A375 (cell line): ENCODE results near the gene TLCD2. TPM values are rescaled to one million over a fixed set of nuclear protein-coding genes. Genes with fewer than 3 reads are reported as not detected.

Experiments
- total RNA-seq: library from RNA; depleted of rRNA; stranded (reverse); fragments of >200 nt; shearing (Covaris generic); gene quantifications from 2 replicates; pipeline ENCODE4 v1.2.3, GENCODE V29; 2014; rRNA removed

The TLCD2 gene
- total RNA-seq = 2.9 and 3.1 TPM in 2 replicates

GRCh38 chr17:1709971-1710806, at the start of gene TLCD2:
Gene TLCD2 (minus strand): TSS chr17:1710377. CDS start chr17:1710242, 135 bp downstream.

GRCh38 chr17:1742371-1743087, 32.4 kb upstream of the TLCD2 start, which contains the start of gene SERPINF2:
Gene SERPINF2 (plus strand): TSS chr17:1742871. CDS start chr17:1744996, 2,125 bp downstream.

GRCh38 chr17:1724351-1724868, 14.2 kb upstream of the TLCD2 start, which contains the start of gene WDR81:
Gene WDR81 (plus strand): TSS chr17:1724704. CDS start chr17:1724960, 256 bp downstream.

GRCh38 chr17:1684378-1685189, 25.6 kb downstream of the TLCD2 start, which contains the start of gene PRPF8:
Gene PRPF8 (minus strand): TSS chr17:1684867. CDS start chr17:1684571, 296 bp downstream.

Other genes with a start within 250 kb of the TLCD2 start
- gene MYO1C, start 217.7 kb downstream of the TLCD2 start, total RNA-seq = 104 and 107 TPM in 2 replicates
- gene INPP5K, start 193.8 kb downstream of the TLCD2 start, total RNA-seq = 61.0 and 73.0 TPM in 2 replicates
- 40.1 and 46.4 TPM in 2 replicates for gene PITPNA, start 147.6 kb downstream of the TLCD2 start, total RNA-seq
- 0.77 and 1.4 TPM in 2 replicates for gene SLC43A2, start 81.5 kb downstream of the TLCD2 start, total RNA-seq
- gene SCARF1, start 64.6 kb downstream of the TLCD2 start, total RNA-seq = 0.19 and 0.41 TPM in 2 replicates
- 13.8 and 17.3 TPM in 2 replicates for gene RILP, start 60.5 kb downstream of the TLCD2 start, total RNA-seq
- 113 and 118 TPM in 2 replicates for gene PRPF8, start 25.5 kb downstream of the TLCD2 start, total RNA-seq
- gene WDR81, start 14.3 kb upstream of the TLCD2 start, total RNA-seq = 18.7 and 26.5 TPM in 2 replicates
- 0.49 and 0.98 TPM in 2 replicates for gene SERPINF2, start 32.5 kb upstream of the TLCD2 start, total RNA-seq
- gene SERPINF1, start 51.7 kb upstream of the TLCD2 start, total RNA-seq = 17.8 and 18.0 TPM in 2 replicates
- gene SMYD4, start 119.5 kb upstream of the TLCD2 start, total RNA-seq = 7.5 and 9.4 TPM in 2 replicates
- gene RPA1, start 119.6 kb upstream of the TLCD2 start, total RNA-seq = 50.5 and 58.8 TPM in 2 replicates